Nephron (organoid): Measurements from ENCODE around the gene SLC12A8.

ENCODE experiments used
- H3K27ac Mint-ChIP-seq, 3 experiments: 2 replicates each; pipeline ENCODE4 v1.8.0; 2020; ENCODE audit warnings: mixed read lengths in 3 of 3, mild to moderate bottlenecking in 2 of 3, moderate library complexity in 1 of 3
- H3K27me3 Mint-ChIP-seq: 2 replicates; pipeline ENCODE4 v1.8.0; 2021; ENCODE audit warnings: low read depth, mild to moderate bottlenecking, moderate library complexity, mixed read lengths
- H3K36me3 Mint-ChIP-seq: 2 replicates; pipeline ENCODE4 v1.8.0; 2020; ENCODE audit warnings: low read depth, mixed read lengths
- H3K4me1 Mint-ChIP-seq: 2 replicates; pipeline ENCODE4 v1.8.0; 2020; ENCODE audit warnings: mixed read lengths
- H3K4me3 Mint-ChIP-seq, 3 experiments: 2 replicates each; pipeline ENCODE4 v1.8.0; 2020; ENCODE audit warnings: mild to moderate bottlenecking in 3 of 3, mixed read lengths in 3 of 3, moderate library complexity in 2 of 3
- H3K9me3 Mint-ChIP-seq: 2 replicates; pipeline ENCODE4 v1.8.0; 2020; ENCODE audit warnings: mixed read lengths
- TF ChIP-seq, protein P1 (sequence below), 3 experiments: fragments of 200-600 bp; sonication (generic); IDR thresholded peaks; one replicate each; pipeline ENCODE4 v1.5.0; 2021; ENCODE audit warnings: antibody characterized with exemption in 3 of 3; ENCODE audit not compliant: unreplicated experiment in 3 of 3

Gene SLC12A8

DNA sequence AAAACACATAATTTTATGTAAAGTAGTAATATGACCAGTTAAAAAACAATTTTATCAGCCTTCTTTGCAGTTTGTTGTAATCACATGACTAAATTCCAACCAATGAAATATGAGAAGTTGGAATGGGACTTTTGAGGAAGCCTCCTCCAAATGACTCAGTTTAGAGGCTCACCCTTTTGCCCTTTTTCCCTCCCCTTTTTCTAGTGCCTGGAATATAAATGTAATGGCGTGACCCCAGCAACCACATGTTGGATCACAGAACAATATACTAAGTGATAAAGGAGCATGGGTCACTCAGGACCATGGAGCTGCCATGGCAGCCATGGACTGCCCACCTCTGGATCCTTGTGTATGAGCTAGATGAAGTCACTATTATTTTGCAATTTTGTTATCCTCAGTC is 107.9 kb downstream of the SLC12A8 start:
- Mint-ChIP-seq H3K9me3 (peaks cover 3% of the 10 kb centered on the region), H3K27me3 (no peaks in the 10 kb centered on the region), H3K4me1 (no peaks in the 10 kb centered on the region), H3K27ac (no peak overlapping the region), H3K36me3 (peaks cover 10% of the 10 kb centered on the region), H3K4me3 (no peak overlapping the region)
- TF ChIP-seq, protein P1, sequence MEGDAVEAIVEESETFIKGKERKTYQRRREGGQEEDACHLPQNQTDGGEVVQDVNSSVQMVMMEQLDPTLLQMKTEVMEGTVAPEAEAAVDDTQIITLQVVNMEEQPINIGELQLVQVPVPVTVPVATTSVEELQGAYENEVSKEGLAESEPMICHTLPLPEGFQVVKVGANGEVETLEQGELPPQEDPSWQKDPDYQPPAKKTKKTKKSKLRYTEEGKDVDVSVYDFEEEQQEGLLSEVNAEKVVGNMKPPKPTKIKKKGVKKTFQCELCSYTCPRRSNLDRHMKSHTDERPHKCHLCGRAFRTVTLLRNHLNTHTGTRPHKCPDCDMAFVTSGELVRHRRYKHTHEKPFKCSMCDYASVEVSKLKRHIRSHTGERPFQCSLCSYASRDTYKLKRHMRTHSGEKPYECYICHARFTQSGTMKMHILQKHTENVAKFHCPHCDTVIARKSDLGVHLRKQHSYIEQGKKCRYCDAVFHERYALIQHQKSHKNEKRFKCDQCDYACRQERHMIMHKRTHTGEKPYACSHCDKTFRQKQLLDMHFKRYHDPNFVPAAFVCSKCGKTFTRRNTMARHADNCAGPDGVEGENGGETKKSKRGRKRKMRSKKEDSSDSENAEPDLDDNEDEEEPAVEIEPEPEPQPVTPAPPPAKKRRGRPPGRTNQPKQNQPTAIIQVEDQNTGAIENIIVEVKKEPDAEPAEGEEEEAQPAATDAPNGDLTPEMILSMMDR (IDR thresholded peaks at IDR 0.05; ENCODE audit: unreplicated experiment in 3 of 3) = no peak

DNA sequence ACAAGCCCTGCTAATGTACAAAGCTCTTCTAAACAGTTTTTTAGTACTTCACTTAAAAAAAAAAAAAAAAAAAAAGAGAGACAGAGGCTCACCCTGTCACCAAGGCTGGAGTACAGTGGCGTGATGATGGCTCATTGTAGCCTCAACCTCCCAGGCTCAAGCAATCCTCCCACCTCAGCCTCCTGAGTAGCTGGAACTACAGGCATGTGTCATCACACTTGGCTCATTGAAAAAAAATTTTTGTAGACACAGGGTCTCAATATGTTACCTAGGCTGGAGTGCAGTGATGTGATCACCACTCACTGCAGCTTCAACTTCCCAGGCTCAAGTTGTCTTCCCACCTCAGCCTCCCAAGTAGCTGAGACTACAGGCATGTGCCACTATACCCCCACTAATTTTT is 109.1 kb downstream of the SLC12A8 start:
- Mint-ChIP-seq H3K9me3 (peaks cover 9% of the 10 kb centered on the region), H3K36me3 (peaks cover 15% of the 10 kb centered on the region), H3K27ac (no peak overlapping the region), H3K27me3 (no peaks in the 10 kb centered on the region), H3K4me1 (no peaks in the 10 kb centered on the region), H3K4me3 (no peak overlapping the region)
- TF ChIP-seq, protein P1 (IDR thresholded peaks at IDR 0.05; ENCODE audit: unreplicated experiment in 3 of 3) = no peak

DNA sequence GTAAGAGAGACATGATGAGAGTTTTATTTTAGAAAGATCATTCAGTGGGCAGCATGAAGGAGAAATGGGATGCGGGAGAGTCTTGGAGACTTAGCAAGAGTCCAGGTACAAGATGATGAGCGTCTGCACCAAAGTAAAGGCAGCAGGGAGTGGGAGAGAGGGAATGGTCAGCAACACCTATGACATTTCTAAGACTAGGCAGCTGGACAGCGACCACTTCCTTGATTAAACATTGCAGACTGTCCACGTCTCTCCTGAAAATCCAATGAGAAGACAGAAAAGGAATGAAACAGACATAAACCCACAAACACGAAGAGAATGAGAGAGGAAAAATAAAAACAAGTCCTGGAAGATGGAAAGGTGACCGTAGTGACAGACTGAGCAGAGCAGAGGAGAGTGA is 110.1 kb downstream of the SLC12A8 start:
- H3K4me1 Mint-ChIP-seq = no peaks in the 10 kb centered on the region
- no peak overlapping the region for H3K27ac Mint-ChIP-seq
- TF ChIP-seq, protein P1 (IDR thresholded peaks at IDR 0.05; ENCODE audit: unreplicated experiment in 3 of 3) = no peak
- H3K9me3 Mint-ChIP-seq = peaks cover 11% of the 10 kb centered on the region
- H3K36me3 Mint-ChIP-seq = peaks cover 15% of the 10 kb centered on the region
- no peaks in the 10 kb centered on the region for H3K27me3 Mint-ChIP-seq
- no peak overlapping the region for H3K4me3 Mint-ChIP-seq

DNA sequence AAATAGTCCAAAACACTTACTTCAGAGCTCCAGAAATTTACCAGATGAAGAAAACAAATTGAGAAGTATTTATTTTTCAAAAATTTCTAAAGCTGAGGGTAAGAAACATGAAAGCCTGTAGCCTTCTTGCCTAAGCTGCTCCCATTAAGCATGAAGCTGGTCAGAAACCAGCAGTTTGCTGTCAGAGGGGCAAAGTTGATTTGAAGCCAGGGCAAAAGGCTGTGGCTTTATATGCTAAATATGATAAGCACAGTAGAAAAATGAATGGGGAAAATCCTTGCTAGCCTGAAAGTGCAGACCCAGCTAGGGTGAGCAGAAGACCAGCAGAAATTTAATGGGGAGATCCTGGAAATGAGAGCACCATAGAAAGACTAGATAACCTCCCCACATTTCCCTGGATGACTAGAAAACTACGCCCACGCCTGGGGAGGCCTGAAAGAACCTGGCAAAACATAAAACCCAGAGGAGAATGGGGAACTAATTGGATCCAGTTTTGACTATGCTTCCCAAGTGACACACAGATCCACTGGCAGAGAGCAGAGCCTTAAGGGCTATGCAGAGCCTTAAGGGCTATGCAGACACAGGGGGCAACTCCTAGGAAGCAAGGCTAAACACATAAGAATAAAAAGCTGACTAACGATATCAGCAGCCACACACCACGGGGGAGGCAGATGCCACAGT is 113.8 kb downstream of the SLC12A8 start:
- TF ChIP-seq, protein P1 (IDR thresholded peaks at IDR 0.05; ENCODE audit: unreplicated experiment in 3 of 3) = no peak
- Mint-ChIP-seq H3K27me3 (no peaks in the 10 kb centered on the region), H3K36me3 (peaks cover 10% of the 10 kb centered on the region), H3K27ac (no peak overlapping the region), H3K9me3 (peaks cover 11% of the 10 kb centered on the region), H3K4me1 (no peaks in the 10 kb centered on the region), H3K4me3 (no peak overlapping the region)

DNA sequence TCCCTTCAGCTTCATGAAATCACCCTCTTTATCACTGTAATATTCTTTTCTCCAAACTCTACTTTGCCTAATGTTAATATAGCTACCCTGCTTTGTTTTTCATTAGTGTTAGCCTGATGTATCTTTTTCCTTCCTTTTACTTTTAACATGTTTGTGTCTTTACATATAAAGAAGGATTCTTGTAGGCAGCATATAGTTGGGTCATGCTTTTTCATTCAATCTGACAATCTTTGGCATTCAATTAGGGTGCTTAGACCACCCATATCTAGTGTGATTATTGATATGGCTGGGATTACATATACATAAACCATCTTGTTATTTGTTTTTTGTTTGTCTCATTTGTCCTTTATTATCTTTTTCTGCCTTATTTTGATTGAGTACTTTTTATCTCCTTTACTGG is 121.9 kb downstream of the SLC12A8 start:
- peaks cover 12% of the 10 kb centered on the region for H3K36me3 Mint-ChIP-seq
- H3K9me3 Mint-ChIP-seq = peaks cover 3% of the 10 kb centered on the region
- no peak overlapping the region for H3K27ac Mint-ChIP-seq
- no peak overlapping the region for H3K4me3 Mint-ChIP-seq
- H3K4me1 Mint-ChIP-seq = no peaks in the 10 kb centered on the region
- TF ChIP-seq, protein P1 (IDR thresholded peaks at IDR 0.05; ENCODE audit: unreplicated experiment in 3 of 3) = no peak
- H3K27me3 Mint-ChIP-seq = no peaks in the 10 kb centered on the region

DNA sequence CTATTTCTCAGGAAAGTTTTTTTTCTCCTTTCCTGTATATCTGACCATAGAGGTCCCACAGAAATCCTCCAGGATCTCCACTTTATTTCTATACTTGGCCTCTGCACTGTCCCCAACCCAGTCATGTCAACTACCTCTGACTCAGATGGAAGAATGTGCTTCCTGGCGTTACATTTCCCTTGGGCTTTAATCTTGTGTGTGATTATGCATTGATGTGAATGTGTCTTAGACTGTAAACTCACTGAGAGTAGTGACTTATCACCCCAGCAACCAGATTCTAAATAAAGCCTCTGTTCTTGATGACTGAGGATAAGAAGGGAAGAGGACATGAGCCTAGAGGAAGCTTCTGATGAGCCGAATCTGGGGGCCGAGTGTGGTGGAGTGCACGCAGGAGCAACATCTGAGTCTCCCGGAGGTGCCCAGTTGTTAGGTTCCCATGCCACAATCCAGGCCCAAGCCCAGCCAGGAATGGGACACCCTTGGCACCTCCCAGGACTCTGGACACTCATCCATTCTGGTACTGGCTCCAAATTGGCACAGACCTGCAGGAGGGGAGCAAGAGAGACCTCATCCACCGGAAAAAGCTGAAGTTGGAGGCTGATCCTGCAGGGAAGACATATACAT is 124.7 kb downstream of the SLC12A8 start:
- no peaks in the 10 kb centered on the region for H3K27me3 Mint-ChIP-seq
- H3K27ac Mint-ChIP-seq = no peak overlapping the region
- H3K4me3 Mint-ChIP-seq = no peak overlapping the region
- no peaks in the 10 kb centered on the region for H3K4me1 Mint-ChIP-seq
- TF ChIP-seq, protein P1 (IDR thresholded peaks at IDR 0.05; ENCODE audit: unreplicated experiment in 3 of 3) = no peak
- H3K36me3 Mint-ChIP-seq = peaks cover 12% of the 10 kb centered on the region
- peaks cover 3% of the 10 kb centered on the region for H3K9me3 Mint-ChIP-seq
